Natural killer cell (primary cell): ENCODE data around the gene TMIE. TPM values are rescaled to one million over a fixed set of nuclear protein-coding genes. Genes with fewer than 3 reads are reported as not detected.
A peak's percentile ranks its signal among the peaks of the same experiment; 100 is the strongest.
"Not testable (repeated sequence)": the region's sequence is repeated elsewhere in the genome, so short reads cannot be mapped to it uniquely, and the experiment has no call there.

Experiments
- ATAC-seq, 3 donors: fragments of 150-1000 bp in 2 of 3; fragments of 200-7000 bp in 1 of 3; cut with Tn5 transposase; 1 replicate in 1 of 3; 2 replicates in 2 of 3; pipeline ENCODE4 v1.10.0; 2021; ENCODE audit warnings: mild to moderate bottlenecking in 2 of 3, moderate library complexity in 2 of 3
- DNase-seq, 2 donors: peaks; one replicate each; pipeline versions ENCODE4 v3.0.0 to v3.0.0-alpha.2; 2013 to 2021; ENCODE audit warnings: mixed read lengths in 1 of 2
- H3K27ac ChIP-seq: one replicate; pipeline ENCODE4 v1.5.1; 2013; ENCODE audit warnings: mild to moderate bottlenecking, low read length
- H3K27me3 ChIP-seq: one replicate; pipeline ENCODE4 v1.6.1; 2013; ENCODE audit warnings: low read length; ENCODE audit not compliant: control insufficient read depth, insufficient read depth
- H3K36me3 ChIP-seq: one replicate; pipeline ENCODE4 v1.6.1; 2013; ENCODE audit warnings: low read length; ENCODE audit not compliant: control insufficient read depth, insufficient read depth
- H3K4me1 ChIP-seq: one replicate; pipeline ENCODE4 v1.6.1; 2013; ENCODE audit warnings: low read length; ENCODE audit not compliant: control insufficient read depth, insufficient read depth
- H3K4me3 ChIP-seq: one replicate; pipeline ENCODE4 v1.5.1; 2013; ENCODE audit warnings: low read length
- H3K9me3 ChIP-seq: one replicate; pipeline ENCODE4 v1.6.1; 2013; ENCODE audit warnings: low read length; ENCODE audit not compliant: control insufficient read depth, insufficient read depth
- H3K27ac Mint-ChIP-seq, 2 donors: one replicate each; pipeline ENCODE4 v1.8.0; 2022; ENCODE audit warnings: mild to moderate bottlenecking in 2 of 2, mixed read lengths in 2 of 2, moderate library complexity in 1 of 2
- H3K27me3 Mint-ChIP-seq, 2 donors: one replicate each; pipeline ENCODE4 v1.8.0; 2022; ENCODE audit warnings: low read depth in 2 of 2, mixed read lengths in 2 of 2
- H3K36me3 Mint-ChIP-seq: one replicate; pipeline ENCODE4 v1.8.0; 2022; ENCODE audit warnings: mixed read lengths
- H3K4me1 Mint-ChIP-seq, 2 donors: one replicate each; pipeline ENCODE4 v1.8.0; 2022; ENCODE audit warnings: mixed read lengths in 2 of 2
- H3K4me3 Mint-ChIP-seq: one replicate; pipeline ENCODE4 v1.8.0; 2022; ENCODE audit warnings: mild to moderate bottlenecking, moderate library complexity, mixed read lengths
- H3K9me3 Mint-ChIP-seq, 2 donors: one replicate each; pipeline ENCODE4 v1.8.0; 2022; ENCODE audit warnings: mixed read lengths in 2 of 2
- CTCF ChIP-seq: fragments of 200-600 bp; IDR thresholded peaks from one replicate; pipeline ENCODE4 v1.8.0; 2022; ENCODE audit warnings: antibody characterized with exemption
- WGBS: methylation state at CpG from one replicate; pipeline ENCODE4 v1.1.7; 2013; ENCODE audit warnings: missing lambda C conversion rate; ENCODE audit not compliant: insufficient coverage; 5-methylcytosine and 5-hydroxymethylcytosine counted together
- intact Hi-C: fragments of 100-400 bp; cut with micrococcal nuclease; formaldehyde crosslinking; loops from one replicate; pipeline ENCODE4 v1.14.2; 2022
- total RNA-seq, 4 donors: library from RNA; stranded (reverse); fragments of 120-200 nt in 1 of 4; gene quantifications; one replicate each; pipeline versions ENCODE4 v1.2.3 to v1.2.4, GENCODE V29; 2013 to 2022

TMIE gene
- total RNA-seq, 3 donors from 2014 or later (not counting 1 experiment from before 2014, with no cell fraction given) = not detected

GRCh38 chr3:46750555-46751038 lies 49.4 kb downstream of the TMIE start:
- Histone ChIP-seq H3K4me1 (no peaks in the 10 kb centered on the region), H3K27me3 (no peaks in the 10 kb centered on the region), H3K27ac (no peak overlapping the region), H3K9me3 (no peaks in the 10 kb centered on the region), H3K4me3 (no peak overlapping the region), H3K36me3 (no peaks in the 10 kb centered on the region)
- DNase-seq (no peak), ATAC-seq (no peak)
- Mint-ChIP-seq H3K4me3 (no peak overlapping the region), H3K27ac (no peak overlapping the region), H3K36me3 (no peaks in the 10 kb centered on the region), H3K9me3 (no peaks in the 10 kb centered on the region), H3K4me1 (no peaks in the 10 kb centered on the region), H3K27me3 (peaks cover 3 to 5% of the 10 kb centered on the region in 2 donors)
- intact Hi-C loops = no loop called here
- no peak for TF ChIP-seq CTCF
- 96% methylated on average over 41 of the region's 41 CpGs for WGBS

DNA sequence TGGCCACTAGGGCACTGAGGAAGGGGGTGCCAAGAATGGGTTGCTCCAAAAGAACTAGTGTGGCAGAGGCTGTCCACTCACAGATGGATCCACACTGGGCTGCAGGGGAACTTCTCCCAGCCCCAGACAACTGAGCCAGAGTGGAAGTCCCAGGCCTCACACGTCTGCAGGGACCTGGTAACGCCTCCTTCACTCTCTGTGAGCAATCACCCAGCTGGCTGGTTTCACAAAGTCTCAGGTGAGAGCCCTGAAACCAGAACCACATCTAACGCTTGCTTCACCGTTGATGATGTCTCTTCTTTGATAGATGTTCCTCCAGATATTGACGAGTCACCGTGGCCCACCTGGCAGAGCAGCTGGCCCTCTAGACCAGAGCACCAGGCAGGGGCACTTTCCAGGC lies 51.9 kb downstream of the TMIE start:
- H3K4me3 Mint-ChIP-seq, intact Hi-C loops, H3K9me3 Mint-ChIP-seq, H3K4me1 ChIP-seq, H3K27me3 Mint-ChIP-seq, H3K27ac ChIP-seq, H3K27ac Mint-ChIP-seq, H3K4me1 Mint-ChIP-seq, H3K36me3 Mint-ChIP-seq, H3K9me3 ChIP-seq, H3K36me3 ChIP-seq, H3K4me3 ChIP-seq, H3K27me3 ChIP-seq: not testable (repeated sequence)
- ATAC-seq = peak in 2 of 3 donors; percentile 46 to 54
- 55% methylated on average over 6 of the region's 6 CpGs for WGBS
- DNase-seq = peak in 1 of 2 donors; percentile 14

- H3K36me3 ChIP-seq = no peaks in the 10 kb centered on the region
- H3K4me3 ChIP-seq = no peak overlapping the region
- H3K27me3 Mint-ChIP-seq = peaks cover 2 to 15% of the 10 kb centered on the region in 2 donors
- H3K27ac Mint-ChIP-seq = no peak overlapping the region
- TF ChIP-seq CTCF = no peak
- 96% methylated on average over 6 of the region's 6 CpGs for WGBS
- no peak overlapping the region for H3K4me3 Mint-ChIP-seq
- no peaks in the 10 kb centered on the region for H3K27me3 ChIP-seq
- no peaks in the 10 kb centered on the region for H3K9me3 ChIP-seq
- no peak for DNase-seq
- no peaks in the 10 kb centered on the region for H3K9me3 Mint-ChIP-seq
- H3K4me1 ChIP-seq = no peaks in the 10 kb centered on the region
- intact Hi-C loops = no loop called here
- no peaks in the 10 kb centered on the region for H3K36me3 Mint-ChIP-seq
- no peak overlapping the region for H3K27ac ChIP-seq
- H3K4me1 Mint-ChIP-seq = no peaks in the 10 kb centered on the region
- ATAC-seq = no peak
Measured at GRCh38 chr3:46755646-46756045, 54.5 kb downstream of the TMIE start.

- DNase-seq = no peak
- TF ChIP-seq CTCF = no peak
- no peak for ATAC-seq
- no peak overlapping the region for H3K27ac Mint-ChIP-seq
- peaks cover 2 to 15% of the 10 kb centered on the region in 2 donors for H3K27me3 Mint-ChIP-seq
- intact Hi-C loops = no loop called here
- H3K9me3 Mint-ChIP-seq = no peaks in the 10 kb centered on the region
- H3K4me3 Mint-ChIP-seq = no peak overlapping the region
- H3K27me3 ChIP-seq = no peaks in the 10 kb centered on the region
- no peaks in the 10 kb centered on the region for H3K36me3 ChIP-seq
- H3K9me3 ChIP-seq = no peaks in the 10 kb centered on the region
- no peaks in the 10 kb centered on the region for H3K4me1 ChIP-seq
- H3K27ac ChIP-seq = no peak overlapping the region
- WGBS = 94% methylated on average over 31 of the region's 31 CpGs
- no peak overlapping the region for H3K4me3 ChIP-seq
- H3K36me3 Mint-ChIP-seq = no peaks in the 10 kb centered on the region
- no peaks in the 10 kb centered on the region for H3K4me1 Mint-ChIP-seq
Measured at GRCh38 chr3:46756642-46757041, 55.5 kb downstream of the TMIE start.
